Measurements from ENCODE around the gene INVS.

DNA sequence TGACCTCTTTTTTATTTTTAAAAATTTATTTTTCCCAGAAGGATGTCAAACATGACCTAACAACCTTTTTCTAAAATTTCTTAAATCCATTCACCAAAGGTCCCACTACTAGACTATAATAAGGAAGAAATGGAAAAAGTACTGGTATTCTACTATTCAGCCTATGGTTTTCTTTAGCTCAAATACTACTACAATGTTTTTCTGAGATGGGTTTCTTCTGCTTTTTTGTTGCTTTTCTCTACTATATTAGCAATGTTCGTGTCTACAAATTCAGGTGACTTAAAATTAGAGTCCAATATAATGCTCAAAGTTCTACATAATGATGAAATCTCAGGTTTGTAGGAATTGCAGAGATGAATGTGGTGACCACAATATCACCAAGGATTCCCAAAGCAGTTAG, 8.2 kb upstream of the INVS start:
- TF ChIP-seq, protein P1, sequence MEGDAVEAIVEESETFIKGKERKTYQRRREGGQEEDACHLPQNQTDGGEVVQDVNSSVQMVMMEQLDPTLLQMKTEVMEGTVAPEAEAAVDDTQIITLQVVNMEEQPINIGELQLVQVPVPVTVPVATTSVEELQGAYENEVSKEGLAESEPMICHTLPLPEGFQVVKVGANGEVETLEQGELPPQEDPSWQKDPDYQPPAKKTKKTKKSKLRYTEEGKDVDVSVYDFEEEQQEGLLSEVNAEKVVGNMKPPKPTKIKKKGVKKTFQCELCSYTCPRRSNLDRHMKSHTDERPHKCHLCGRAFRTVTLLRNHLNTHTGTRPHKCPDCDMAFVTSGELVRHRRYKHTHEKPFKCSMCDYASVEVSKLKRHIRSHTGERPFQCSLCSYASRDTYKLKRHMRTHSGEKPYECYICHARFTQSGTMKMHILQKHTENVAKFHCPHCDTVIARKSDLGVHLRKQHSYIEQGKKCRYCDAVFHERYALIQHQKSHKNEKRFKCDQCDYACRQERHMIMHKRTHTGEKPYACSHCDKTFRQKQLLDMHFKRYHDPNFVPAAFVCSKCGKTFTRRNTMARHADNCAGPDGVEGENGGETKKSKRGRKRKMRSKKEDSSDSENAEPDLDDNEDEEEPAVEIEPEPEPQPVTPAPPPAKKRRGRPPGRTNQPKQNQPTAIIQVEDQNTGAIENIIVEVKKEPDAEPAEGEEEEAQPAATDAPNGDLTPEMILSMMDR (IDR thresholded peaks at IDR 0.05), result no peak
- no peak for TF ChIP-seq POLR2AphosphoS5 (IDR thresholded peaks at IDR 0.05)

All from prostate gland (tissue), 2 donors.